ENCODE measurements around the gene NSUN5.
"Not testable (repeated sequence)": the region's sequence is repeated elsewhere in the genome, so short reads cannot be mapped to it uniquely, and the experiment has no call there.

Gene NSUN5

DNA sequence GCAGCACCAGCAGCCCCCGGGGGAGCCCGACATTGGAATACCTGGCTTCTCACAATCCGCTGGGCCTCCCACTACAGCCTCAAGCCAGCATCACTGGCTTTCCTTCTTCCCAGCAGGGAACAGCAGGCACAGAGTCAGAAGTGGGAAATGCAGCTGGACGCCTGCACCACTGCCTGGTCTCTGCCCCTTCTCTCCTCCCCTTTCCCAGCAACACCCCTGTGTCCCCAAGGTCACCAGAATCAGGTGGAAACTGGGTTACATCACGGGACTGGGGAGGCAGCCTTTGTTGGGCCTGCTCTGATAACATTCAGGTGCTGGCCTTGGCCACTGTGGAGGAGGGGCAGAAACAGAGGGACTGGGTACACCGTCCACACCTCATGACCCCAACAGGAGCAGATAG, 16.8 kb upstream of the NSUN5 start:
- not testable (repeated sequence) for DNase-seq (ENCODE audit: low spot score)

DNA sequence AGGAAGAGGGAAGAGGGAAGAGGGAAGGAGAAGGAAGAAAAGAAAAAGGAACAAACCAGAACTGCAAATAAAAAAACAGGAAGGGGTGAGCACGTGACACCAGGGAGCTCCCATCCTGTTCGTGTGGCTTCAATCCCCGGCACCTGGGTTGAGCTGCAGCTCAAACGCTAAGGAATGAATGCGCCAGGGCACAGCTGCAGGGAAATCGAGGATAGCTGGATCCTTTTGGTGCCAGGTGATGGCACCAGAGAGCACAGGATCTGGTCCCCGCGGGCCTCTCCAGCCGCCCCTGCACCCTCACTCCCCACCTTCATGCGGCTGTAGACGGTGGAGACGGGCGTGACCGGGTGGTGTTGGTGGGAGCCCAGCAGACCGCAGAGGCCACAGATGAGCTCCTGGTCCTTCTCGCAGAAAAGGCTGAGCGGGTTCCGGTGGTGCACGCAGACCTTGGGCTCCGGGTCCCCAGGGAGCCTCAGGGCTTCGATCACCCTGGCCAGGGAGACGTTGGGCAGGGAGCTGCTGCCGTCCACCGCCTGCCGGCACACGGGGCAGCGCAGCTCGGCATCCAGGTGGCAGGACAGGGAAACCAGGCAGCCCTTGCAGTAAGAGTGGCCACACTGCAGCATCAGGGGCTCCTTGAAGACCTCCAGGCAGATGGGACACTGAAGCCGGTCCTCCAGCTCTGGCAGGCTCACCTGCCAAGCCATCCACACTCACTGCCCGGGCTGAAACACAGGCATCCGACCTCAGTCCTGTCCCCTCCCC, 15.6 kb upstream of the NSUN5 start:
- DNase-seq (ENCODE audit: low spot score): peak; percentile 37

DNA sequence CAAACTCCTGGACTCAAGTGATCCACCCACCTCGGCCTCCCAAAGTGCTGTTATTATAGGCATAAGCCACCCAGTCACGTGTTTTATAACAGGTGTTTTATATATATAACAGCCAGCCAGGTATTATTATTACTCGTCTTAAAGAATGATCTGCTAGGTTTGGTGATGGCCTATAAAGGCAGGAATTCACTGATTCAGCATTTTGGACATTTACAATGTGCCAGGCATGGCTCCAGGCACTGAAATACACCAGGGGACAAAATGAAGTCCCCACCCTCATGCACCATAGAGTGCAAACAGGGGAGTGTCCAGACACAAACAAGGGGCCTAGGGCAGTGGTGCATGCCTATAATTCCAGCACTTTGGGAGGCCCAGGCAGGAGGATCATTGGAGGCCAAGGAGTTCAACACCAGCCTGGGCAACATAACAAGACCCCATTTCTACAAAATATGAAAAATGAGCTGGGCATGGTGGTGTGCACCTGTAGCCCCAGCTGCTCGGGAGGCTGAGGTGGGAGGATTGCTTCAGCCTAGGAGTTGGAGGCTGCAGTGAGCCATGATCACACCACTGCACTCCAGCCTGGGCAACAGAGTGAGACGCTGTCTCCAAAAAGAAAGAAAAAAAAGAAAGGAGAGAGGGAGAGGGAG, 14.9 kb upstream of the NSUN5 start:
- DNase-seq (ENCODE audit: low spot score): not testable (repeated sequence)

DNA sequence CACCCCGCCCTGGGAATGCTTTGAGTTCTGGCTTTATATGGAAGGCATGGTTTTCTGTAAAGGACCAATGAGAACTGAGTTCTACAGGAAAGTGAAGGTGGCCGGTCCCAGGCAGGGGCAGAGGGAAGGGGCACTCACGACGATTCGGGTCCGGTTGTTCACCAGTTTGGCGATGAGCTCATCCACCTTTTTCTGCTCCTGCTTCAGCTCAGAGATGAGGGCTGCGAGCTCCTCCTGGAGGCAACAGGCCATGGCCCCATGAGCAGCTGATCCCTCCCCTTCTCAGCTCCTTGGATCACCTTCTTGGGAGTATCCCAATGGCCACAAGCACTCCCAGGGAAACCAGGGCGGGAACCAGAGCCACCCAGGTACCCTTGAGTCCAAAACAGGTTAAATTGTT, 11.4 kb upstream of the NSUN5 start:
- DNase-seq (ENCODE audit: low spot score): not testable (repeated sequence)

DNA sequence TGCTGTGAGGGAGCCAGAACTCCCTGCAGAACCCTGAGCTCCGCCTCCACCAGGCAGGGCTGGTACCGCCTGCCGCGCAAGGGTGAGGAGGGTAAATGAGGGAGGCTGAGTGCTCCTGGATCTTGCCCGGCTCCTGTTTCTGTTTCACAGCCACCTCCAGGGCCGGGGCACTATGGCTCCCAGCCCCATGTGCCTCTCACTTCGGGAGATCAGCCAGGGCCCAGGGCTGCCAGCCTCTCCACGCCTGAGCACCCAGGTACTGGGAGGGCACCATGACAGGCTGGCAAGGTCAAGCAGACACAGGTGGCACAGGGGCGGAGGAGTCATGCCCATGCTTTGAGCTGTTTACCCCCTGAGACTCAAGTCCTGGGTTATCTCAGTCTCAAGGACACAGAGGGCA, 10.9 kb upstream of the NSUN5 start:
- DNase-seq (ENCODE audit: low spot score): not testable (repeated sequence)

DNA sequence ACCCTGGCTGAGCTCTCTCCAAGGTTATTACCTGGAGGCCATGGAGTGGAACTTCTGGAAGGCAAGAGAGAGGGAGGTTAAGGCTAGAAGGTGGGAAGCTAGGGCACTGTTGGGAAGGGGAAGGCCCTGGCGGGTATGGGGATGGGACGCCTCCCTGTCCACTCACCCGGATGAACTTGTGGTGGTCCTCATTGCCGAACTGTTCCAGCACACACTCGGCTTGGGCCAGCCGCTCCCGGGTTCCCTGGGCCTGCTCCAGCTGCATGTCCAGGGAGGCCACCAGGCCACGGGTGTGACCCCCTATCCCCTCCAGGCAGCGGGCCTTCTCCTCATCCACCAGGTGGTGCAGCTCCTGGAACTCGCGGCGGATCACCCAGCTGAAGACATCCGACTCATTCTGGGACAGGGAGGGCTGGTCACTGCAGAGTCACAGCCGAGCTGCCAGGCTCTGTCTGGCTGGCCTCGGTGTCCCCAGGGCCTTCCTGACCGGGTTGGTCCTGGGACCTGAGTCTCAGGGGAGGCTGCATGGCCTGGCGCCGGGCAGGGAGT, 10.1 kb upstream of the NSUN5 start:
- not testable (repeated sequence) for DNase-seq (ENCODE audit: low spot score)

DNA sequence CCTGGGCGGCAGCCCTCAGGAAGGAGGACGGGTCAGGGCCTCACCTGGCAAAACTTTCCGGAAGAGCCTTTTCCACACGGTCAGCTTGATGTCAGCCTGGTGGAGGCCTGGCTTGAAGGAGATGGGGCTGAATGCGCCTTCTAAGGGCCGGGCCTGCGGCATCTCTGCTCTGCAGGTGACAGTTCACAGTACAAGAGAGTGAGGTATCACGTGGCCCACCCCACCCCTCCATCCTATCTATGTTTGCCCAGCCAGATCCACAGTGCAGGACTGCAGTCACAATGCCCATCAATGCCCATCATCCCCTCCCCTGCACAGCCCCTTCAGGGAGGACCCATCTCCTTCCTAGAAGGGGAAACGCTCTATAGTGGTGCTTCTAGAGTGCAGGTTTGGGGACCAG, 7.9 kb upstream of the NSUN5 start:
- no peak for DNase-seq (ENCODE audit: low spot score)

DNA sequence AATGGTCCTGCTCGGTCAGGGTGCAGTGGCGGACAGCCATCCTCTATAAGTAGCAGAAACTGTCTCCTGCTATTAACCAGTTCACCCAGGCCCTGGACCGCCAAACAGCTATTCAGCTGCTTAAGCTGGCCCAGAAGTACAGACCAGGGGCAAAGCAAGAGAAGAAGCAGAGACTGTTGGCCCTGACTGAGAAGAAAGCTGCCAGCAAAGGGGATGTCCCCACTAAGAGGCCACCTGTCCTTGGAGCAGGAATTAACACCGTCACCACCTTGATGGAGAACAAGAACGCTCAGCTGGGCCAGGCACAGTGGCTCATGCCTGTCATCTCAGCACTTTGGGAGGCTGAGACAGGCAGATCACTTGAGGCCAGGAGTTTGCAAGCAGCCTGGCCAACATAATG, 5.6 kb upstream of the NSUN5 start:
- no peak for DNase-seq (ENCODE audit: low spot score)

DNA sequence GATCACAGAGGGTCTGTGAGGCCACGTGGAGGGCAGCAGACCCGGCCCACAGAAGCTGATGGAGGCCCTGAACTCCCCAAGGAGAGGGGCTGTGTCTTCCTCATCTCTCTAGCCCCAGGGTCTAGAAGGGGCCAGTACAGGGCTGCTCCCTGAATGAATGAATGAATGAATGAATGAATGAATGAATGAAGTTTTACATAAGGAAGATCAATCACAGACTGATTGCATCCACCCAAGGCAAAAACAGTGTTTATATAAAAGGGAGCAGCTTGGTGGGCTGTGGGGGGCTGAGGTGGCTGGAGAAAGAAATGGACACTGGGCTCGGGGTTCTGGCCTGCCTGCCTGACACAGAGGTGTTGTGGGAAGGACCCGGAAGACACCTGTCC, 4.9 kb upstream of the NSUN5 start:
- no peak for DNase-seq (ENCODE audit: low spot score)

DNA sequence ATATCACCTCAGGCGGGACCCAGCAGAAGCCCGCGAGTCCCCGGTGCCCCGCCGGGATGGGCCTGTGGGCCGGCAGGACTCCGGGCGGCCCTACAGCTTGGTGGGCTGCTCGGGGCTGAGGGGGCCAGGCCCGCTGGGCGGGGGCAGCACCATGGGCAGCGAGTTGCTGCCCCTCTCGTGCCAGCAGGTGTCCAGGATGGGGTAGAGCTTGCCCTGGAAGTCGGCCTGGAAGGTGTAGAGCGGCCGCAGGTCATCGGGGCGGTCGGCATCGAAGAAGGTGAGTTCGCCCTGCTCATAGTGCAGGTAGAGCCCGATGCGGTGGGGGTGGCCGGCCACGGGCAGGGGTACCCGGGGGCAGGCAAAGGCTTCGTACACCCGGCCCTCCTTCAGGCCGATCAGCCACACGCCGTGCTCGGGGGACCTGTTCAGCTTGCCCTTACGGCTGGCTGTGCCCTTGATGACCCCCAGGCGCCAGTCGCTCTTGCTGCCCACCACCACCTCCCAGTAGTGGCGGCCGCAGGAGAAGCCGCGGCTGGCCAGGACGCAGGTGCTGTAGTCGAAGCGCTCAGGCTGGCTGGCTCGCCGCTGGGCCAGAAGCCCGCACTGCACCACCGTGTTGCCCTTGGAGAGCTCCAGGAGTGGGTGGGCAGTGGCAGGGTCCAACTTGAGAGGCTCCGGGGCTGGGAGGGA, 4.3 kb upstream of the NSUN5 start:
- no peak for DNase-seq (ENCODE audit: low spot score)

DNA sequence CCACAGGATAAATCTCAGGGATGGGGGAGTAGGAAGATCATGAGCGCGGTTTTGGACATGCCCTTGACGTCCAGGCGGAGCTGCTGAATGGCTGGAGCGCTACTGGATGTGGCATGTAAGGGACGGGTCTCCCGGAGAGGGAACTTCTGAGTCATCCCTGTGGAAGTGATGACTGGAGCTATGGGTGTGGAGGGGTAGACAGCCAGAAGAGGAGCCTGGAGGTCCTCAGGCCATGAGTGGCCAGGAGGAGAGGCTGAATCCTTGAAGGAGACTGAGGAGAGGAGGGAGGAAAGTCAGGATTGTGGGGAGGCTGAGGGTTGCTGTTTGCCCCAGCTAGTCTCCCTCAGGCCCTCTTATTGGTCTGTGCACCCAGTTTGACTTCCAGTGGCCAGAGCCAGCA, 2.8 kb upstream of the NSUN5 start:
- DNase-seq (ENCODE audit: low spot score): not testable (repeated sequence)

DNA sequence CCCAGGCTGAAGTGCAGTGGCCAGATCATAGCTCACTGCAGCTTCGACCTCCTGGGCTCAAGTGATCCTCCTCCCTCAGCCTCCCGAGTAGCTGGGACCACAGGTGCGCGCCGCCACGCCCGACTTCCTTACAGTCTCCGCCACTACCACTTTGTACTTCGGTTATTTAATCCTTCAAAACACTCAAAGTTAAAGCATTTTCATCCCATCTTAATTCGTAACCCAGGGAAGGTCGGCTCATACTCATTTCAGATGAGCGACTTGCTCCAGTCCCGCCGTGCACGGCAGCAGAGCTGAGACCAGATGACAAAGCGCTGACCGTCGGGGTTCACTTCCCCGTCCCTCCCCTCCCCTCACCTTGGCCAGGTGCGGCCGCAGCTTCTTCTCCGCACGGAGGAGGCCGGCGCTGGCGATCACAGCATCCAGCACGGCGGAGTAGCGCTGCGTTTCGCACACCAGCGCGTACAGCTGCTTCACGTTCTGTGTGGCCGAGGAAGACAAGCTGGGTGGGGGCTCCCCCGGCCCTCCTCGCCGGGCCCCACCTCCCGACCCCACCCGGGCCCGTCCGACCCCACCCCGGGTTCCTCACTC, 457 bp downstream of the NSUN5 start:
- no peak for DNase-seq (ENCODE audit: low spot score)

DNA sequence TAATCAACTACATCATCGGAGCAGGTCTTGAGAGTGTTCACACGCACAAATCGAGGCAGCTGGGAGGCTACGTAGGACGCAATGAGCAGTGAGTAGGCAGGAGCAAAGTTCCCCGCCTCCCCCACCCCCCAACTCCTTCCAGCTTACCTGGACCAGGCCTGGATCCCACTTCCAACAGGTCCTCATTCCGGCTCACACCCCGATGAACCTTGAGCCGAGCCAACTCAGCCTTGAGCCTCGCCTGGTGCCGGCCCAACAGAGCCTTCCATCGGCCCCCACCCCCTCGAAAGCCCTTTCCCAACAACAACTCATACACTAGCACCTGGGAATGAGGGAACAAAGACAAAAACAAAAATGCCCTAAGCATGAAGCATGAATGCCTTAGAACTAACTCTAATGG, 1.2 kb downstream of the NSUN5 start:
- no peak for DNase-seq (ENCODE audit: low spot score)

DNA sequence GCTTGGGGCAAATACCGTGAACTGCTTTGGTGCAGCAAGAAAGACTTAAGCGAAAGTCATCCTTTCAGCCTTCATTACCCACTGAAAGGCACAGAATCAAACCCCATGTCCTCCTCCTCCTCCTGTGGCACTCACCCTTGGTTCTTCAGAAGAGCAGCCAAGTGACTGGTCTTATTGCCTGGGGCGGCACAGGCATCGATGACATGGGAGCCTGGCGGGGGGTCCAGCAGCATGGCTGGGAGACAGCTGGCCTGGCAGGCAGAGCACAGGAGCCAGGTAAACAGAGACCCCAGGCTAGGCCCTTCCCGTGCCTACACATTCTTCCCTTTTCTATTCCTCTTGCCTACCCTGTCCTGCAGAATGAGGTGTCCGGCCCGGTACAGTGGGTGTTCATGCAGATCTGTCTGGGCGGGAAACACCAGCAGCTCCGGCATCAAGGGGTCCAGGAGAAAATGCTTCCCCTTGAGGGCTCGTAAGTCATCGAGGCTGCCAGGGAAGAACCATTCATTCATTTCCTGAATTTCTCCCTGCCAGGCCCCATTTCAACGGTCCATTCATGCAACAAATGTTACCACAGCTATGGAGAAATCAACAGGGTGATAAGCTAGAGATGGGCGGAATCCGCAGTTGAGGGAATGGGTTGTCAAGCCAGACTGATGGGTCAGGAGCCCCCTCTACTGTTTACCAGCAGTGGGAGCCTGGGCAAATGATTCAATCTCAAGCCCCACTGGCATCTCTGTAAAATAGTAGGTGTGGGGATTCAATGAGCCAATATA, 3.8 kb downstream of the NSUN5 start:
- DNase-seq (ENCODE audit: low spot score): not testable (repeated sequence)

DNA sequence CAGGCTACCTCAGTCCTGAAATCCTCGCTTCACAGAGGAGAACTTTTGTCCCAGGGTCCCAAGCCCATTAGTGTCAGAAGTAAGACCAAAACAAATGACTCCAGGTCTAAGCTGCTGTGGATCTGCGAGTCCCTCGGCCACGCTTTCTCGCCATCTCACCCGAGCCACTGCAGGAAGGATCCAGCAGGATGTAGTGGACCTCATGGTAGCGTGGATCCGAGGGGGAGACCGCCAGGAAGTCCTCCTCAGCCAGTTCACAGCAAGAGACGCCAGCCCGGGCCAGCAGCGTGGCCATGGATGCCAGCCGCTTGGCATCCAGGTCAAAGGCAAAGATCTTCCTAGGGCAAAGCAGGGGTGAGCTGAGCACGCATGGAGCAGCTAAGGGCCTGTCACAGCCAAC, 4.6 kb downstream of the NSUN5 start:
- no peak for DNase-seq (ENCODE audit: low spot score)

DNA sequence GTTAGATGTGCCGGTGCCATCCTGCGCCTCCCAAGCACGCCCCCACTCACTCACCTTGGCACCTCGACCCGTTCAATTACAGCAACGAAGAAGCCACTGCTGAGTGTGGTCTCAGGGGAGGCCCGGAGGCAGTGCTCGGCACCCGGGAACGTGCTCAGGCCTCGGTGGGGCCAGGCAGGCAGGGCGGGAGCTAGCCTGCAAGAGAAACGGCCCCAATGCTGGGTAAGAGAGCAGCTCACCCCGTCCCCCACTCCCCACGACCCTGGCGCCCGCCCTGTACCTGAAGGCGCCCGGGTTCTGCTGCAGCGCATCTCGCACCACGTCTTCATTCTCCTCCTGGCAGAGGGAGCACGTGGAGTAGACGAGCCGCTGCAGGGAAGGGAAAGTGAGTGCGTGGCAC, 5.1 kb downstream of the NSUN5 start:
- DNase-seq (ENCODE audit: low spot score): no peak

DNA sequence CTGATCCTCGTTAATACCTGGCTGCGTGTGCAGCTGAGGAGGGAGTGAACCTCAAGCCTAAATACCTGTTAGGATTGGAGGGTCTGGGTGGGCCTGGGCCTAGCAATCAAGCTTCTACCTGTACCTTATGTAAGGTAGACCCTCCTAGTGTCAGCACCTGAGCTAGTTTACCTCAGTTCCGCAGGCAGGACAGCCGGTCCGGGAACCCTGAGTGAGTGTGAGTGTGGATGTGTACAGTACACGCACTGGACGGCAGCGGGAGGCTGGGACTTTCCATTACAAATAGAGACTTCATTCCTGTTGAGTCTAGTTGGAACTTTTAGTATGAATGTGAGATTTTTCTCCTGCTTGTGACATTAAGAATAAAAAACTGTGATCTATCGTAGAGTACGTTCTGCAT, 5.8 kb downstream of the NSUN5 start:
- not testable (repeated sequence) for DNase-seq (ENCODE audit: low spot score)

DNA sequence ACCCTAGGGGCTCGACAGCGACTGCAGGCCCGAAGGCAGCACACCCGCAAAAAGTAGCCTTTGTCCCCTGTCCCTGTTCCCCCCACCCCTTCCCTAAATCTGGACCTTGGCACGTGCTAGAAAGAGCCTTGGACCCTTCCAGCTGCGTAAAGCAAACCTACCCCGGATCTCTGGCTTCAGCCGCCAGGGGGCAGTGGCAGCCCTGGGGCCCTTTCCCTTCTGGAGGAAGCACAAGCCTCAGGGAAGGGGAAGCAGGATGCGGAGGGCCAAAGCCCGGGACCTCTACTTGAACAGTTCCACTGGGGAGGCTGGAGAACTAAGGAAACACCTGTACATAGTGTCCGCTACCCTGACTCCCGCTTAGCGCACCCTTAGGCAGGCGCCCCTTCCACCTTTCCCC, 7.5 kb downstream of the NSUN5 start:
- DNase-seq (ENCODE audit: low spot score): not testable (repeated sequence)

DNA sequence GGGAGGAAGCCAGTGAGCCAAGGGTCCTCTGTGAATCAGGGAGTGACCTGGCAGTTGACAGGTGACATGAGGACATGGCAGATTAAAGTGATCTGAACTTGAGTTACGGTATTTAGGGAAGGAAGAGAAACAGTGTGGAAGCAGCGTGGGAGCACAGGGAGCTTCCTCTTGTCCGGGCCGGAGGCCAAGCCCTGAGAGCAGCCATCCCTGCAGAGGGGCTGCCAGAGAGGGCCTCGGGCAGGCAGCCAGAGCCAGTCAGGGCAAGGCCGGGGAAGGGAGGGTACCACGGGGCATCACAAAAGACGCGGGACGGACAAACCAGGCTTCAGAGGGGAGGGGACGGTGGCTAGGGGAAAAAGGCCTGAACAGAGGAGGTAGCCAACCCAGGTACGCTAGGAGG, 8.8 kb downstream of the NSUN5 start:
- not testable (repeated sequence) for DNase-seq (ENCODE audit: low spot score)

DNA sequence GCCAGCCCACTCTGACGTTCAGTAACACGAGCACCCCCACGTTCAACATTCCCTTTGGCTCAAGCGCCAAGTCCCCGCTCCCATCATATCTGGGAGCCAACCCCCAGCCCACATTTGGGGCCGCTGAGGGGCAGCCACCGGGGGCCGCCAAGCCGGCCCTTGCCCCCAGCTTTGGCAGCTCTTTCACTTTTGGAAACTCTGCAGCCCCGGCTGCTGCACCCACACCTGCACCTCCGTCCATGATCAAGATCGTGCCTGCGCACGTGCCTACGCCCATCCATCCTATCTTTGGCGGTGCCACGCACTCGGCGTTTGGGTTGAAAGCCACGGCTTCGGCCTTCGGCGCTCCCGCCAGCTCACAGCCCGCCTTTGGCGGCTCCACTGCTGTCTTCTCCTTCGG, 10.9 kb downstream of the NSUN5 start:
- DNase-seq (ENCODE audit: low spot score): not testable (repeated sequence)

DNA sequence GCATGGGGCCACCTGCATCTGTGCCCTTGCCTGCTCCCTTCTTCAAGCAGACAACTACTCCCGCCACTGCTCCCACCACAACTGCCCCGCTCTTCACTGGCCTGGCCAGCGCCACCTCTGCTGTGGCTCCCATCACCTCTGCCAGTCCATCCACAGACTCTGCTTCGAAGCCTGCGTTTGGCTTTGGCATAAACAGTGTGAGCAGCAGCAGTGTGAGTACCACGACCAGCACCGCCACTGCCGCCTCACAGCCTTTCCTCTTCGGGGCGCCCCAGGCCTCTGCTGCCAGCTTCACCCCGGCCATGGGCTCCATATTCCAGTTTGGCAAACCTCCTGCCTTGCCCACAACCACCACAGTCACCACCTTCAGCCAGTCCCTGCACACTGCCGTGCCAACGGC, 11.4 kb downstream of the NSUN5 start:
- DNase-seq (ENCODE audit: low spot score): not testable (repeated sequence)

DNA sequence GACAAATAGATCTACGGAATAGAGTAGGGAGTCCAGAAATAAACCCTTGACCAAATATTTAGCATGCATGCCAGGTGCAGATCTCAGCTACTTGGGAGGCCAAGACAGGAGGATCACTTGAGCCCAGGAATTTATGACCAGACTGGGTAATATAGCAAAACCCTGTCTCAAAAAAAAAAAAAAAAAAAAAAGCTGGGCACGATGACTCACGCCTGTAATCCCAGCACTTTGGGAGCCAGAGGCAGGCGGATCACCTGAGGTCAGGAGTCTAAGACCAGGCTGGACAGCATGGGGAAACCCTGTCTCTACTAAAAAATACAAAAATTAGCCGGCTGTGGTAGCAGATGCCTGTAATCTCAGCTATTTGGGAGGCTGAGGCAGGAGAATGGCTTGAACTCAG, 31.4 kb downstream of the NSUN5 start:
- DNase-seq (ENCODE audit: low spot score): not testable (repeated sequence)

Data from activated CD4-positive, alpha-beta T cell treated with anti-CD3 and anti-CD28 coated beads, Interleukin-2, Interleukin-4, amounts not matched to agents 100 ng/mL and 50 ng/mL, durations not matched to agents 16 hours and 8 hours (primary cell).